ENCODE data around the gene CPNE4. TPM values are rescaled to one million over a fixed set of nuclear protein-coding genes. Genes with fewer than 3 reads are reported as not detected.

CPNE4 gene
- total RNA-seq, 2 donors from 2014 or later: not detected

DNA sequence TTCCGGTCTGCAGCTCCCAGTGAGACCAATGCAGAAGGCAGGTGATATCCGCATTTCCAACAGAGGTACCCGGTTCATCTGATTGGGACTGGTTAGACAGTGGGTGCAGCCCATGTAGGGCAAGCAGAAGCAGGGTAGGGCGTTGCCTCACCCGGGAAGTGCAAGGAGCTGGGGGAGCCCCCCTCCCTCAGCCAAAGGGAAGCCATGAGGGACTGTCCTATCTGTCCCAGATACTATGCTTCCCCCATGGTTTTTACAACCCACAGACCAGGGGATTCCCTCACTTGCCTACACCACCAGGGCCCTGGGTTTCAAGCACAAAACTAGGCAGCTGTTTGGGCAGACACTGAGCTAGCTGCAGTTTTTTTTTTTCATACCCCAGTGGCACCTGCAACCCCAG is 71.8 kb downstream of the CPNE4 start:
- DNase-seq (no peak), ATAC-seq (no peak)
- Histone ChIP-seq H3K9me3 (no peaks in the 10 kb centered on the region), H3K27me3 (no peaks in the 10 kb centered on the region), H3K4me1 (no peaks in the 10 kb centered on the region), H3K36me3 (replicated peaks in 1 of 2; ENCODE audit: insufficient read depth in 1 of 2, low read depth in 2 of 2) (no peaks in the 10 kb centered on the region), H3K4me3 (no peak overlapping the region), H3K27ac (no peak overlapping the region)
- TF ChIP-seq, protein P1, sequence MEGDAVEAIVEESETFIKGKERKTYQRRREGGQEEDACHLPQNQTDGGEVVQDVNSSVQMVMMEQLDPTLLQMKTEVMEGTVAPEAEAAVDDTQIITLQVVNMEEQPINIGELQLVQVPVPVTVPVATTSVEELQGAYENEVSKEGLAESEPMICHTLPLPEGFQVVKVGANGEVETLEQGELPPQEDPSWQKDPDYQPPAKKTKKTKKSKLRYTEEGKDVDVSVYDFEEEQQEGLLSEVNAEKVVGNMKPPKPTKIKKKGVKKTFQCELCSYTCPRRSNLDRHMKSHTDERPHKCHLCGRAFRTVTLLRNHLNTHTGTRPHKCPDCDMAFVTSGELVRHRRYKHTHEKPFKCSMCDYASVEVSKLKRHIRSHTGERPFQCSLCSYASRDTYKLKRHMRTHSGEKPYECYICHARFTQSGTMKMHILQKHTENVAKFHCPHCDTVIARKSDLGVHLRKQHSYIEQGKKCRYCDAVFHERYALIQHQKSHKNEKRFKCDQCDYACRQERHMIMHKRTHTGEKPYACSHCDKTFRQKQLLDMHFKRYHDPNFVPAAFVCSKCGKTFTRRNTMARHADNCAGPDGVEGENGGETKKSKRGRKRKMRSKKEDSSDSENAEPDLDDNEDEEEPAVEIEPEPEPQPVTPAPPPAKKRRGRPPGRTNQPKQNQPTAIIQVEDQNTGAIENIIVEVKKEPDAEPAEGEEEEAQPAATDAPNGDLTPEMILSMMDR (IDR thresholded peaks at IDR 0.05): no peak
- no peak for TF ChIP-seq POLR2A (IDR thresholded peaks at IDR 0.05)
- intact Hi-C loops (cut with DNase I): no loop called here
- WGBS, 2 donors: 59 to 83% methylated on average over 3 to 5 of the region's 5 CpGs

DNA sequence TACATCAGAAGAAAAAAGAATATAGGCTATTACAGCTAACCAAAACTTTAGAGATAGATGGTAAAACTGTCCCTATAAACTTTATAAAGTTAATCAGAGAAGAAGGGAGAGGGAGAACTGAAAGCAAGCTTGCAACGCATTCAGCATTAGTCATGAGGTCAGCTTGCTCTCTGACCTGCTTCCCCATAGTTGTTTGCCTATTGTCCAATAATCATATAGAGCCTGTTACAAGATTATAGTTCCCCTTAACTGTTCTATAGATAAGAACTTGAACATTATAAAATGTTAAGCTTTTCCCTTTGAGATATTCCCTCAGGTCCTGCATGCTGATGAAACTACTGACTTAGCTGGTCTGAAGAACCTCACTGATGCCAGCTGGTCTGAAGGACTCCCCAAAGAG is 74.5 kb downstream of the CPNE4 start:
- TF ChIP-seq POLR2A (IDR thresholded peaks at IDR 0.05): no peak
- TF ChIP-seq, protein P1 (IDR thresholded peaks at IDR 0.05): no peak
- Histone ChIP-seq H3K9me3 (no peaks in the 10 kb centered on the region), H3K4me1 (no peaks in the 10 kb centered on the region), H3K27me3 (no peaks in the 10 kb centered on the region), H3K4me3 (no peak overlapping the region), H3K27ac (no peak overlapping the region), H3K36me3 (replicated peaks in 1 of 2; ENCODE audit: insufficient read depth in 1 of 2, low read depth in 2 of 2) (no peaks in the 10 kb centered on the region)
- DNase-seq (peak in 1 of 4 donors; percentile 12), ATAC-seq (no peak)
- intact Hi-C loops (cut with DNase I): no loop called here
- WGBS, 2 donors: 0 to 25% methylated on average over 1 of the region's 1 CpG

DNA sequence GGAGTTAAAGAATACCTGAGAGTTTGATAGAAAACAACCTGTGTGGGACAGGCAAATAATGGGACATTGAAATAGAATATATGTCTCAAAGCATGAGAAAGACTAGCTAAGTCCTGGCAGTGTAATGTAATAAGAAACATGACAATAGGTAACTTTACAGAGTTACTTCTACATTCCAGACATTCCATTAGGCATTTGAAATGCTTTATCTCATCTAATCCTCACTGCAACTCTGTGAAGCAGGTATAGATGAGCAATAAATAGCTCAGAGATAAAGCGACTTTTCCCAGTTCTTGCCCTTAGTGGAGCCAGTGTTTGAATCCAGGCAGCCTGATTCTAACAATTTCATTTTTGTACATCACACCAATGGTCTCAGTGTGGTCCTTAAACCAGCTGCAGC is 76.8 kb downstream of the CPNE4 start:
- H3K27me3 ChIP-seq: no peaks in the 10 kb centered on the region
- ATAC-seq (no peak), DNase-seq (no peak)
- no peak overlapping the region for H3K27ac ChIP-seq
- no peak for TF ChIP-seq POLR2A (IDR thresholded peaks at IDR 0.05)
- TF ChIP-seq, protein P1 (IDR thresholded peaks at IDR 0.05): no peak
- no peaks in the 10 kb centered on the region for H3K36me3 ChIP-seq (replicated peaks in 1 of 2; ENCODE audit: insufficient read depth in 1 of 2, low read depth in 2 of 2)
- intact Hi-C loops (cut with DNase I): no loop called here
- H3K4me1 ChIP-seq: no peaks in the 10 kb centered on the region
- WGBS, 2 donors: 25 to 32% methylated on average over 1 of the region's 1 CpG
- H3K4me3 ChIP-seq: no peak overlapping the region
- no peaks in the 10 kb centered on the region for H3K9me3 ChIP-seq

DNA sequence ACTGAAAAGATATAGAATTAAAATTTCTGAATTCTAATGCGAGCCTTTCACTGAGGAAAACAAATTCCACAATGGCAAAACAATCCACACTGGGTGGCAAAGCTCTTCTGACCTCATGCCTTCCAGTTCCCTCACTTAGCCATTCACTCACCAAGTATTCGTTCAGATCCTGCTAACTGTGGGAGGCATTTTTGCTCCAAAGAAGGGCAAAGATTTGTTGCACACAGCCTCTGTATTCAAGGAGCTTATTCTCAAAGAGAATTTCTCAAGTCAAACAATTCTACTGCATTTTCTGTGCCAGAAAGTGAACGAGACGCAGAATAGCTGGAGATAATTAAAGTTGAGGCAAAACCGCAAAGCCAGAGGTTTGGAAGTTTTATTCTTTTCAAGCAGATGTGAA is 77.3 kb downstream of the CPNE4 start:
- Histone ChIP-seq H3K4me1 (no peaks in the 10 kb centered on the region), H3K4me3 (no peak overlapping the region), H3K27me3 (no peaks in the 10 kb centered on the region), H3K9me3 (no peaks in the 10 kb centered on the region), H3K27ac (no peak overlapping the region), H3K36me3 (replicated peaks in 1 of 2; ENCODE audit: insufficient read depth in 1 of 2, low read depth in 2 of 2) (no peaks in the 10 kb centered on the region)
- WGBS, 2 donors: 43 to 54% methylated on average over 5 of the region's 5 CpGs
- ATAC-seq (no peak), DNase-seq (no peak)
- intact Hi-C loops (cut with DNase I): no loop called here
- TF ChIP-seq POLR2A (IDR thresholded peaks at IDR 0.05): no peak
- TF ChIP-seq, protein P1 (IDR thresholded peaks at IDR 0.05): no peak

DNA sequence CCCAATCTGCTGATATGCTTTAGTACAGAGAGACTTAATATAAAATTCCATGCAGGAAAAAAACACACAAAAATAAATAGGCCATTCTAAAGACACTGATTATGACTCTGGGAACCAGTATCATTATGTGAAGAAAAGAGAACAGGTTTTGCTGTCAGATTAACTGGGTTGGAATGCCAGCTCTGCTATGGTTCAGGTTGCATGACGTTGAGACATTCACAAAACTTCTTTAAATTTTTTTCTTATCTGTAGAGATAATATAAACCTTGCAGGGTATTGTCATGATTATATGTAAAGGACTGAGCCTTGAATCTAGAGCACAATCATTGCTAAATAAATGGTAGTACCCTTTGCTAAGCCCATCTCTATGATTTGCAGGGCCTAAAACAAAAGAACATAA is 86.0 kb downstream of the CPNE4 start:
- DNase-seq: no peak
- TF ChIP-seq, protein P1 (IDR thresholded peaks at IDR 0.05): no peak
- no peak for TF ChIP-seq POLR2A (IDR thresholded peaks at IDR 0.05)
- H3K27ac ChIP-seq: no peak overlapping the region
- no peaks in the 10 kb centered on the region for H3K4me1 ChIP-seq
- H3K9me3 ChIP-seq: no peaks in the 10 kb centered on the region
- no peaks in the 10 kb centered on the region for H3K36me3 ChIP-seq (replicated peaks in 1 of 2; ENCODE audit: insufficient read depth in 1 of 2, low read depth in 2 of 2)
- no peak for ATAC-seq
- WGBS, 2 donors: 14 to 22% methylated on average over 1 of the region's 1 CpG
- no peaks in the 10 kb centered on the region for H3K27me3 ChIP-seq
- H3K4me3 ChIP-seq: no peak overlapping the region
- intact Hi-C loops (cut with DNase I): no loop called here

All from body of pancreas (tissue), 4 donors.